ENCODE measurements around the gene RRN3.
"Not testable (repeated sequence)": the region's sequence is repeated elsewhere in the genome, so short reads cannot be mapped to it uniquely, and the experiment has no call there.

RRN3 gene

GRCh38 chr16:15045270-15045669, 48.8 kb downstream of the RRN3 start:
- H3K9me3 ChIP-seq (ENCODE audit: control insufficient read depth, insufficient read depth, low read length); H3K4me1 ChIP-seq (ENCODE audit: control insufficient read depth, insufficient read depth, low read length); H3K4me3 ChIP-seq (ENCODE audit: low read depth, low read length); H3K27me3 ChIP-seq (ENCODE audit: control insufficient read depth, insufficient read depth, low read length); H3K9ac ChIP-seq (ENCODE audit: low read depth, low read length); H3K27ac ChIP-seq (ENCODE audit: low read depth, low read length): not testable (repeated sequence)
- H3K36me3 ChIP-seq (ENCODE audit: control insufficient read depth, insufficient read depth, low read length) = peaks cover 41% of the 10 kb centered on the region

- Histone ChIP-seq H3K36me3 (ENCODE audit: control insufficient read depth, insufficient read depth, low read length) (peaks cover 51% of the 10 kb centered on the region), H3K9me3 (ENCODE audit: control insufficient read depth, insufficient read depth, low read length) (no peaks in the 10 kb centered on the region), H3K4me1 (ENCODE audit: control insufficient read depth, insufficient read depth, low read length) (no peaks in the 10 kb centered on the region), H3K9ac (ENCODE audit: low read depth, low read length) (no peak overlapping the region), H3K4me3 (ENCODE audit: low read depth, low read length) (no peak overlapping the region), H3K27me3 (ENCODE audit: control insufficient read depth, insufficient read depth, low read length) (no peaks in the 10 kb centered on the region), H3K27ac (ENCODE audit: low read depth, low read length) (no peak overlapping the region)
Measured at GRCh38 chr16:15044286-15044685, 49.8 kb downstream of the RRN3 start.

- no peaks in the 10 kb centered on the region for H3K4me1 ChIP-seq (ENCODE audit: control insufficient read depth, insufficient read depth, low read length)
- H3K27ac ChIP-seq (ENCODE audit: low read depth, low read length) = no peak overlapping the region
- no peak overlapping the region for H3K9ac ChIP-seq (ENCODE audit: low read depth, low read length)
- H3K27me3 ChIP-seq (ENCODE audit: control insufficient read depth, insufficient read depth, low read length) = no peaks in the 10 kb centered on the region
- H3K36me3 ChIP-seq (ENCODE audit: control insufficient read depth, insufficient read depth, low read length) = peaks cover 60% of the 10 kb centered on the region
- H3K9me3 ChIP-seq (ENCODE audit: control insufficient read depth, insufficient read depth, low read length) = no peaks in the 10 kb centered on the region
- no peak overlapping the region for H3K4me3 ChIP-seq (ENCODE audit: low read depth, low read length)
Measured at GRCh38 chr16:15043344-15043743, 50.7 kb downstream of the RRN3 start.

GRCh38 chr16:15041271-15042004, 52.6 kb downstream of the RRN3 start:
- no peaks in the 10 kb centered on the region for H3K9me3 ChIP-seq (ENCODE audit: control insufficient read depth, insufficient read depth, low read length)
- no peaks in the 10 kb centered on the region for H3K4me1 ChIP-seq (ENCODE audit: control insufficient read depth, insufficient read depth, low read length)
- H3K27ac ChIP-seq (ENCODE audit: low read depth, low read length) = no peak overlapping the region
- no peak overlapping the region for H3K9ac ChIP-seq (ENCODE audit: low read depth, low read length)
- H3K36me3 ChIP-seq (ENCODE audit: control insufficient read depth, insufficient read depth, low read length) = peaks cover 66% of the 10 kb centered on the region
- H3K27me3 ChIP-seq (ENCODE audit: control insufficient read depth, insufficient read depth, low read length) = no peaks in the 10 kb centered on the region
- H3K4me3 ChIP-seq (ENCODE audit: low read depth, low read length) = no peak overlapping the region

GRCh38 chr16:15038689-15039088, 55.4 kb downstream of the RRN3 start:
- Histone ChIP-seq H3K27me3 (ENCODE audit: control insufficient read depth, insufficient read depth, low read length) (no peaks in the 10 kb centered on the region), H3K9me3 (ENCODE audit: control insufficient read depth, insufficient read depth, low read length) (no peaks in the 10 kb centered on the region), H3K4me1 (ENCODE audit: control insufficient read depth, insufficient read depth, low read length) (no peaks in the 10 kb centered on the region), H3K36me3 (ENCODE audit: control insufficient read depth, insufficient read depth, low read length) (peaks cover 82% of the 10 kb centered on the region), H3K27ac (ENCODE audit: low read depth, low read length) (no peak overlapping the region), H3K9ac (ENCODE audit: low read depth, low read length) (no peak overlapping the region), H3K4me3 (ENCODE audit: low read depth, low read length) (no peak overlapping the region)

GRCh38 chr16:15037745-15038144, 56.3 kb downstream of the RRN3 start:
- Histone ChIP-seq H3K36me3 (ENCODE audit: control insufficient read depth, insufficient read depth, low read length) (peaks cover 87% of the 10 kb centered on the region), H3K4me3 (ENCODE audit: low read depth, low read length) (no peak overlapping the region), H3K27me3 (ENCODE audit: control insufficient read depth, insufficient read depth, low read length) (no peaks in the 10 kb centered on the region), H3K9ac (ENCODE audit: low read depth, low read length) (no peak overlapping the region), H3K9me3 (ENCODE audit: control insufficient read depth, insufficient read depth, low read length) (no peaks in the 10 kb centered on the region), H3K27ac (ENCODE audit: low read depth, low read length) (no peak overlapping the region), H3K4me1 (ENCODE audit: control insufficient read depth, insufficient read depth, low read length) (no peaks in the 10 kb centered on the region)

GRCh38 chr16:15037003-15037402, 57.1 kb downstream of the RRN3 start:
- H3K4me3 ChIP-seq (ENCODE audit: low read depth, low read length) = no peak overlapping the region
- H3K9me3 ChIP-seq (ENCODE audit: control insufficient read depth, insufficient read depth, low read length) = no peaks in the 10 kb centered on the region
- no peaks in the 10 kb centered on the region for H3K4me1 ChIP-seq (ENCODE audit: control insufficient read depth, insufficient read depth, low read length)
- H3K9ac ChIP-seq (ENCODE audit: low read depth, low read length) = no peak overlapping the region
- peaks cover 93% of the 10 kb centered on the region for H3K36me3 ChIP-seq (ENCODE audit: control insufficient read depth, insufficient read depth, low read length)
- no peak overlapping the region for H3K27ac ChIP-seq (ENCODE audit: low read depth, low read length)
- no peaks in the 10 kb centered on the region for H3K27me3 ChIP-seq (ENCODE audit: control insufficient read depth, insufficient read depth, low read length)

- Histone ChIP-seq H3K27ac (ENCODE audit: low read depth, low read length) (no peak overlapping the region), H3K4me1 (ENCODE audit: control insufficient read depth, insufficient read depth, low read length) (no peaks in the 10 kb centered on the region), H3K27me3 (ENCODE audit: control insufficient read depth, insufficient read depth, low read length) (no peaks in the 10 kb centered on the region), H3K4me3 (ENCODE audit: low read depth, low read length) (no peak overlapping the region), H3K9ac (ENCODE audit: low read depth, low read length) (no peak overlapping the region), H3K9me3 (ENCODE audit: control insufficient read depth, insufficient read depth, low read length) (no peaks in the 10 kb centered on the region), H3K36me3 (ENCODE audit: control insufficient read depth, insufficient read depth, low read length) (peaks cover 94% of the 10 kb centered on the region)
Measured at GRCh38 chr16:15035163-15035729, 58.8 kb downstream of the RRN3 start.

- H3K4me3 ChIP-seq (ENCODE audit: low read depth, low read length) = no peak overlapping the region
- H3K36me3 ChIP-seq (ENCODE audit: control insufficient read depth, insufficient read depth, low read length) = peaks cover 89% of the 10 kb centered on the region
- H3K27me3 ChIP-seq (ENCODE audit: control insufficient read depth, insufficient read depth, low read length) = no peaks in the 10 kb centered on the region
- H3K4me1 ChIP-seq (ENCODE audit: control insufficient read depth, insufficient read depth, low read length) = no peaks in the 10 kb centered on the region
- H3K27ac ChIP-seq (ENCODE audit: low read depth, low read length) = no peak overlapping the region
- no peaks in the 10 kb centered on the region for H3K9me3 ChIP-seq (ENCODE audit: control insufficient read depth, insufficient read depth, low read length)
- H3K9ac ChIP-seq (ENCODE audit: low read depth, low read length) = no peak overlapping the region
Measured at GRCh38 chr16:15034266-15035162, 59.6 kb downstream of the RRN3 start.

- Histone ChIP-seq H3K4me3 (ENCODE audit: low read depth, low read length) (no peak overlapping the region), H3K9me3 (ENCODE audit: control insufficient read depth, insufficient read depth, low read length) (no peaks in the 10 kb centered on the region), H3K27me3 (ENCODE audit: control insufficient read depth, insufficient read depth, low read length) (no peaks in the 10 kb centered on the region), H3K9ac (ENCODE audit: low read depth, low read length) (no peak overlapping the region), H3K27ac (ENCODE audit: low read depth, low read length) (no peak overlapping the region), H3K36me3 (ENCODE audit: control insufficient read depth, insufficient read depth, low read length) (peaks cover 84% of the 10 kb centered on the region), H3K4me1 (ENCODE audit: control insufficient read depth, insufficient read depth, low read length) (no peaks in the 10 kb centered on the region)
Measured at GRCh38 chr16:15033309-15033707, 60.8 kb downstream of the RRN3 start.
